ENCODE measurements around the gene LOXHD1. TPM values are rescaled to one million over a fixed set of nuclear protein-coding genes. Genes with fewer than 3 reads are reported as not detected.
A peak's percentile ranks its signal among the peaks of the same experiment; 100 is the strongest.

LOXHD1 gene
- total and polyA plus RNA-seq, 2 of the 4 experiments (the other 2 are of a cell fraction), result not detected

DNA sequence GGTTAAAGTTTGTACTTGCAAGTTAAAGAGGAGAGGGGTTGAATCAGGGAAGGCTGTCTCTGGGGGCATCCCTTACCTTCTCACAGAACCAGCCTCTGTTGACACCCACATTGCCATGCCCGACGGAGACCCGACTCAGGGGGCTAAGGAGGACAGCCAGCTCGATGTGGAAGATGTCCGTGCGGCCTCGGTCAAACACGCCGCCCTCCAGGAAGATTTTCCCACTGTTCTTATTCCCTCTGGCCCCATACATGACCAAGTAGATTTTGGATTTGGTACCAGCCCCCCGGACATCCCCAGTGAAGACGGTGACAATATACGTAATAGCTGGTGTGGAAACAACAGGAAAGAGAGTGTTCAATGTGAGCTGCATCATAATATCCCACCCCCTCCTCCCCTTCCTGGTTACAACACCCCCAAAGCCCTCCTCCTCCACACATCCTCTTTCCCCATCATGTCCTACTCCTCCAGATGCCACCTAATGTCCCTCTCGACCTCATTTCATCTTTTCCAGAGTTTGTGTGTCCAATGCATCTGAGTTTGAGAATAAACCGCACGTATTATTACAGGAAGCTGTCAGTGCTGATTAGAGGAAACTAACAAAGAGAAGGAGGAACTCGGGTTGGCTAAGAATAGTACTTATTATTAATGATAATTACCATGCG is 55.7 kb downstream of the LOXHD1 start:
- Histone ChIP-seq H3K9me3 (ENCODE audit: control insufficient read depth, insufficient read depth, low read length) (no peaks in the 10 kb centered on the region), H3K4me2 (ENCODE audit: low read depth, low read length) (no peak overlapping the region), H4K20me1 (ENCODE audit: insufficient read depth, low read length) (no peaks in the 10 kb centered on the region), H3K79me1 (ENCODE audit: low read depth in 1 of 2, low read length in 2 of 2) (no peaks in the 10 kb centered on the region), H3K14ac (replicated peaks; ENCODE audit: low read depth, low read length) (no peak overlapping the region), H3K18ac (ENCODE audit: low read depth, low read length) (no peak overlapping the region), H2AK5ac (ENCODE audit: low read depth, low read length) (no peak overlapping the region), H3K4me3 (ENCODE audit: insufficient read depth, low read depth, low read length) (no peak overlapping the region), H2AFZ (replicated peaks; ENCODE audit: low read length, poor library complexity) (no peak overlapping the region), H3K4ac (ENCODE audit: low read depth, low read length) (no peak overlapping the region), H3K27me3 (ENCODE audit: control insufficient read depth, insufficient read depth, low read length) (no peaks in the 10 kb centered on the region), H2BK15ac (ENCODE audit: low read depth, low read length) (no peak overlapping the region), H2BK120ac (ENCODE audit: low read depth, low read length) (no peak overlapping the region), H3K9ac (ENCODE audit: low read depth, low read length) (no peak overlapping the region), H2BK20ac (ENCODE audit: low read depth, low read length) (no peak overlapping the region), H3K27ac (ENCODE audit: insufficient read depth, low read length) (no peak overlapping the region), H3K9me1 (ENCODE audit: insufficient read depth, low read length) (no peaks in the 10 kb centered on the region), H3K4me1 (ENCODE audit: control insufficient read depth, insufficient read depth, low read length) (no peaks in the 10 kb centered on the region), H2AK9ac (replicated peaks; ENCODE audit: low read depth, low read length, poor library complexity) (peak overlapping the region; percentile 23), H2BK5ac (ENCODE audit: low read depth, low read length, poor library complexity, severe bottlenecking) (no peak overlapping the region), H3K56ac (ENCODE audit: extremely low read depth, insufficient read depth, low read length) (no peak overlapping the region), H4K5ac (ENCODE audit: low read depth, low read length) (no peak overlapping the region), H4K91ac (ENCODE audit: insufficient read depth, low read depth, low read length) (no peak overlapping the region), H4K8ac (ENCODE audit: low read depth in 2 of 2, low read length in 2 of 2) (no peak overlapping the region), H3K36me3 (ENCODE audit: control insufficient read depth, insufficient read depth, low read length) (no peaks in the 10 kb centered on the region), H3K23ac (ENCODE audit: low read depth, low read length) (no peak overlapping the region)
- intact Hi-C loops (cut with micrococcal nuclease) (no loop called here), in situ Hi-C loops (cut with MboI; ENCODE audit: low sequenced_read_pairs) (no loop called here), dilution Hi-C loops (cut with HindIII; ENCODE audit: low sequenced_read_pairs, unreplicated experiment) (no loop called here)
- ChIA-PET POLR2A (ENCODE audit: unreplicated experiment) (no interaction called here), CTCF (no interaction called here)
- no TSS peak for BruUV-seq (replicated peaks)
- no peak for ATAC-seq (ENCODE audit: low read depth)
- no peak for DNase-seq
- no CpG with 5 or more reads among the region's 17 CpGs for WGBS, 2 experiments (ENCODE audit: extremely low coverage in 2 of 2, insufficient read length in 1 of 2)
- no peak for TF ChIP-seq NFE2L2 (IDR thresholded peaks at IDR 0.05; ENCODE audit: low read depth, low read length)
- TF ChIP-seq, protein P1, sequence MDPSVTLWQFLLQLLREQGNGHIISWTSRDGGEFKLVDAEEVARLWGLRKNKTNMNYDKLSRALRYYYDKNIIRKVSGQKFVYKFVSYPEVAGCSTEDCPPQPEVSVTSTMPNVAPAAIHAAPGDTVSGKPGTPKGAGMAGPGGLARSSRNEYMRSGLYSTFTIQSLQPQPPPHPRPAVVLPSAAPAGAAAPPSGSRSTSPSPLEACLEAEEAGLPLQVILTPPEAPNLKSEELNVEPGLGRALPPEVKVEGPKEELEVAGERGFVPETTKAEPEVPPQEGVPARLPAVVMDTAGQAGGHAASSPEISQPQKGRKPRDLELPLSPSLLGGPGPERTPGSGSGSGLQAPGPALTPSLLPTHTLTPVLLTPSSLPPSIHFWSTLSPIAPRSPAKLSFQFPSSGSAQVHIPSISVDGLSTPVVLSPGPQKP (IDR thresholded peaks at IDR 0.05; ENCODE audit: borderline replicate concordance, low read depth, low read length), result no peak
- no peak for TF ChIP-seq RFX5 (IDR thresholded peaks at IDR 0.05; ENCODE audit: low read depth, low read length)
- TF ChIP-seq BHLHE40 (IDR thresholded peaks at IDR 0.05; ENCODE audit: low read depth, low read length), result no peak
- no peak for TF ChIP-seq FOS (IDR thresholded peaks at IDR 0.05; ENCODE audit: low read depth, low read length)
- TF ChIP-seq, protein P2, sequence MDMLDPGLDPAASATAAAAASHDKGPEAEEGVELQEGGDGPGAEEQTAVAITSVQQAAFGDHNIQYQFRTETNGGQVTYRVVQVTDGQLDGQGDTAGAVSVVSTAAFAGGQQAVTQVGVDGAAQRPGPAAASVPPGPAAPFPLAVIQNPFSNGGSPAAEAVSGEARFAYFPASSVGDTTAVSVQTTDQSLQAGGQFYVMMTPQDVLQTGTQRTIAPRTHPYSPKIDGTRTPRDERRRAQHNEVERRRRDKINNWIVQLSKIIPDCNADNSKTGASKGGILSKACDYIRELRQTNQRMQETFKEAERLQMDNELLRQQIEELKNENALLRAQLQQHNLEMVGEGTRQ (IDR thresholded peaks at IDR 0.05; ENCODE audit: low read depth, low read length), result no peak
- no peak for TF ChIP-seq MAZ (IDR thresholded peaks at IDR 0.05; ENCODE audit: borderline replicate concordance, low read depth, low read length)
- no peak for TF ChIP-seq MXI1 (IDR thresholded peaks at IDR 0.05; ENCODE audit: borderline replicate concordance, low read depth, low read length)
- no peak for TF ChIP-seq CHD1 (IDR thresholded peaks at IDR 0.05; ENCODE audit: low read depth, low read length)
- TF ChIP-seq SMC3 (IDR thresholded peaks at IDR 0.05; ENCODE audit: low read depth, low read length), result no peak
- TF ChIP-seq, protein P3, sequence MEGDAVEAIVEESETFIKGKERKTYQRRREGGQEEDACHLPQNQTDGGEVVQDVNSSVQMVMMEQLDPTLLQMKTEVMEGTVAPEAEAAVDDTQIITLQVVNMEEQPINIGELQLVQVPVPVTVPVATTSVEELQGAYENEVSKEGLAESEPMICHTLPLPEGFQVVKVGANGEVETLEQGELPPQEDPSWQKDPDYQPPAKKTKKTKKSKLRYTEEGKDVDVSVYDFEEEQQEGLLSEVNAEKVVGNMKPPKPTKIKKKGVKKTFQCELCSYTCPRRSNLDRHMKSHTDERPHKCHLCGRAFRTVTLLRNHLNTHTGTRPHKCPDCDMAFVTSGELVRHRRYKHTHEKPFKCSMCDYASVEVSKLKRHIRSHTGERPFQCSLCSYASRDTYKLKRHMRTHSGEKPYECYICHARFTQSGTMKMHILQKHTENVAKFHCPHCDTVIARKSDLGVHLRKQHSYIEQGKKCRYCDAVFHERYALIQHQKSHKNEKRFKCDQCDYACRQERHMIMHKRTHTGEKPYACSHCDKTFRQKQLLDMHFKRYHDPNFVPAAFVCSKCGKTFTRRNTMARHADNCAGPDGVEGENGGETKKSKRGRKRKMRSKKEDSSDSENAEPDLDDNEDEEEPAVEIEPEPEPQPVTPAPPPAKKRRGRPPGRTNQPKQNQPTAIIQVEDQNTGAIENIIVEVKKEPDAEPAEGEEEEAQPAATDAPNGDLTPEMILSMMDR (conservative IDR thresholded peaks at IDR 0.05; ENCODE audit: low read depth, low read length), result no peak
- TF ChIP-seq RCOR1 (IDR thresholded peaks at IDR 0.05; ENCODE audit: insufficient replicate concordance, low read length), result no peak
- TF ChIP-seq POLR2A (IDR thresholded peaks at IDR 0.05; ENCODE audit: low read depth, low read length), result no peak
- no peak for TF ChIP-seq RAD21 (IDR thresholded peaks at IDR 0.05; ENCODE audit: low read length)
- TF ChIP-seq MAFK (IDR thresholded peaks at IDR 0.05; ENCODE audit: low read depth, low read length), result no peak
- TF ChIP-seq CEBPB (IDR thresholded peaks at IDR 0.05; ENCODE audit: low read depth, low read length), result no peak
